ENCODE data around the gene ARSG. TPM values are rescaled to one million over a fixed set of nuclear protein-coding genes. Genes with fewer than 3 reads are reported as not detected.

The ARSG gene
- total and polyA plus RNA-seq, 2 of the 8 experiments (the other 6 are each of a cell fraction or from before 2014, with no cell fraction given): 3.3 to 4.0 TPM

- no peak for DNase-seq (ENCODE audit: low read depth in 1 of 2, low spot score in 2 of 2)
- H2AFZ ChIP-seq (ENCODE audit: low read length): no peak overlapping the region
- no peak for FAIRE-seq
- no peaks in the 10 kb centered on the region for H4K20me1 ChIP-seq (replicated peaks in 1 of 2; ENCODE audit: control insufficient read depth in 1 of 2, insufficient read depth in 2 of 2, low read length in 2 of 2)
- H3K79me2 ChIP-seq (ENCODE audit: control insufficient read depth in 1 of 2, insufficient read depth in 2 of 2, low read length in 2 of 2): no peaks in the 10 kb centered on the region
- no peak overlapping the region for H4K8ac ChIP-seq (ENCODE audit: extremely low read depth, insufficient read depth, low read length)
- H2BK12ac ChIP-seq (ENCODE audit: low read depth, low read length): no peak overlapping the region
- H2BK5ac ChIP-seq (ENCODE audit: low read depth, low read length): no peak overlapping the region
- H3K27me3 ChIP-seq (replicated peaks in 1 of 4; ENCODE audit: control insufficient read depth in 3 of 4, extremely low read depth in 1 of 4, insufficient read depth in 3 of 4, low read length in 3 of 4): no peaks in the 10 kb centered on the region; a peak in 1 of 7 replicates
- WGBS, 2 experiments (ENCODE audit: extremely low coverage in 1 of 2, insufficient coverage in 1 of 2, insufficient read length in 1 of 2, insufficient replicate concordance in 2 of 2, low coverage in 1 of 2, low lambda C conversion rate in 2 of 2, missing lambda C conversion rate in 1 of 2): 90% methylated on average over 6 of the region's 8 CpGs; no CpG with 5 or more reads in 1 of the 2 experiments
- no peak for TF ChIP-seq TEAD4 (IDR thresholded peaks at IDR 0.05; ENCODE audit: low read depth, low read length)
- no peak for TF ChIP-seq POU5F1 (IDR thresholded peaks at IDR 0.05; ENCODE audit: low read depth, low read length)
- TF ChIP-seq BRCA1 (IDR thresholded peaks at IDR 0.05; ENCODE audit: low read depth, low read length): no peak
- TF ChIP-seq SIN3A (conservative IDR thresholded peaks at IDR 0.05 in 1 of 2, IDR thresholded peaks at IDR 0.05 in 1 of 2; ENCODE audit: low read depth in 1 of 2, low read length in 2 of 2): no peak
- CTCF ChIA-PET (ENCODE audit: partially characterized antibody): interaction anchor here (0.9 to 5.6 kb wide), 2 partner anchors 12 to 37 kb away, joined by 3 to 41 read pairs; no protein-coding TSS in a partner anchor
- no peaks in the 10 kb centered on the region for H3K23me2 ChIP-seq (ENCODE audit: low read depth, low read length)
- H2BK120ac ChIP-seq (replicated peaks; ENCODE audit: low read depth, low read length): no peak overlapping the region
- no peak overlapping the region for H3K4me2 ChIP-seq (ENCODE audit: insufficient read depth in 1 of 2, low read depth in 2 of 2, low read length in 2 of 2)
- H3K4me3 ChIP-seq (ENCODE audit: extremely low read depth in 1 of 4, insufficient read depth in 2 of 4, low read depth in 3 of 4, low read length in 4 of 4): no peak overlapping the region
- no peak overlapping the region for H3K14ac ChIP-seq (ENCODE audit: insufficient read length)
- no peak overlapping the region for H3K4ac ChIP-seq (replicated peaks; ENCODE audit: insufficient read length, low read depth, low read length)
- no peaks in the 10 kb centered on the region for H3K9me3 ChIP-seq (ENCODE audit: insufficient read depth in 2 of 2, low read depth in 1 of 2, low read length in 1 of 2)
- no peaks in the 10 kb centered on the region for H3K4me1 ChIP-seq (replicated peaks in 1 of 4; ENCODE audit: control insufficient read depth in 3 of 4, insufficient read depth in 4 of 4, low read length in 3 of 4)
- H2BK20ac ChIP-seq (ENCODE audit: low read length): no peak overlapping the region
- H3K36me3 ChIP-seq (ENCODE audit: control insufficient read depth in 2 of 4, insufficient read depth in 4 of 4, low read length in 3 of 4): no peaks in the 10 kb centered on the region
- H4K5ac ChIP-seq (ENCODE audit: insufficient read length, low read depth, low read length): no peak overlapping the region
- H4K91ac ChIP-seq (replicated peaks; ENCODE audit: insufficient read length, low read length): no peak overlapping the region
- H3K9ac ChIP-seq (replicated peaks in 1 of 4; ENCODE audit: extremely low read depth in 1 of 4, low read depth in 3 of 4, low read length in 3 of 4): no peak overlapping the region
- no peak overlapping the region; the same call in 1 of the 2 replicates for H2AK5ac ChIP-seq (ENCODE audit: low read depth, low read length)
- H3K79me1 ChIP-seq (ENCODE audit: low read depth, low read length): no peaks in the 10 kb centered on the region
- POLR2A ChIA-PET (ENCODE audit: partially characterized antibody): interaction anchor here (1.2 kb wide), 1 partner anchor 13 kb away, joined by 5 read pairs; no protein-coding TSS in a partner anchor
- H2BK15ac ChIP-seq (ENCODE audit: low read length): no peak overlapping the region
- no peak overlapping the region for H3K23ac ChIP-seq (ENCODE audit: insufficient read length)
- no peak overlapping the region for H3K18ac ChIP-seq (ENCODE audit: extremely low read depth, low read length)
- H3K56ac ChIP-seq (replicated peaks; ENCODE audit: insufficient read length, low read depth, low read length): no peak overlapping the region
- H3K27ac ChIP-seq (ENCODE audit: low read depth, low read length): no peak overlapping the region
Measured at GRCh38 chr17:68385490-68386215, 94.4 kb downstream of the ARSG start.

All from H1 (cell line).